IPS-18a (cell line): Measurements from ENCODE around the gene AIRE.

Source experiments
- H3K27ac ChIP-seq: one replicate; pipeline ENCODE4 v1.5.1; 2013; ENCODE audit warnings: low read length
- H3K27me3 ChIP-seq: one replicate; pipeline ENCODE4 v1.6.1; 2013; ENCODE audit warnings: mild to moderate bottlenecking, low read length; ENCODE audit not compliant: control insufficient read depth, insufficient read depth
- H3K36me3 ChIP-seq: one replicate; pipeline ENCODE4 v1.6.1; 2013; ENCODE audit warnings: low read depth, low read length; ENCODE audit not compliant: control insufficient read depth
- H3K4me1 ChIP-seq: one replicate; pipeline ENCODE4 v1.6.1; 2013; ENCODE audit warnings: low read depth, low read length; ENCODE audit not compliant: control insufficient read depth
- H3K4me3 ChIP-seq: one replicate; pipeline ENCODE4 v1.5.1; 2013; ENCODE audit warnings: low read length
- H3K9ac ChIP-seq: one replicate; pipeline ENCODE4 v1.6.1; 2013; ENCODE audit warnings: mild to moderate bottlenecking, low read length, moderate library complexity
- H3K9me3 ChIP-seq: one replicate; pipeline ENCODE4 v1.6.1; 2013; ENCODE audit warnings: low read depth, low read length; ENCODE audit not compliant: control insufficient read depth

The AIRE gene

DNA sequence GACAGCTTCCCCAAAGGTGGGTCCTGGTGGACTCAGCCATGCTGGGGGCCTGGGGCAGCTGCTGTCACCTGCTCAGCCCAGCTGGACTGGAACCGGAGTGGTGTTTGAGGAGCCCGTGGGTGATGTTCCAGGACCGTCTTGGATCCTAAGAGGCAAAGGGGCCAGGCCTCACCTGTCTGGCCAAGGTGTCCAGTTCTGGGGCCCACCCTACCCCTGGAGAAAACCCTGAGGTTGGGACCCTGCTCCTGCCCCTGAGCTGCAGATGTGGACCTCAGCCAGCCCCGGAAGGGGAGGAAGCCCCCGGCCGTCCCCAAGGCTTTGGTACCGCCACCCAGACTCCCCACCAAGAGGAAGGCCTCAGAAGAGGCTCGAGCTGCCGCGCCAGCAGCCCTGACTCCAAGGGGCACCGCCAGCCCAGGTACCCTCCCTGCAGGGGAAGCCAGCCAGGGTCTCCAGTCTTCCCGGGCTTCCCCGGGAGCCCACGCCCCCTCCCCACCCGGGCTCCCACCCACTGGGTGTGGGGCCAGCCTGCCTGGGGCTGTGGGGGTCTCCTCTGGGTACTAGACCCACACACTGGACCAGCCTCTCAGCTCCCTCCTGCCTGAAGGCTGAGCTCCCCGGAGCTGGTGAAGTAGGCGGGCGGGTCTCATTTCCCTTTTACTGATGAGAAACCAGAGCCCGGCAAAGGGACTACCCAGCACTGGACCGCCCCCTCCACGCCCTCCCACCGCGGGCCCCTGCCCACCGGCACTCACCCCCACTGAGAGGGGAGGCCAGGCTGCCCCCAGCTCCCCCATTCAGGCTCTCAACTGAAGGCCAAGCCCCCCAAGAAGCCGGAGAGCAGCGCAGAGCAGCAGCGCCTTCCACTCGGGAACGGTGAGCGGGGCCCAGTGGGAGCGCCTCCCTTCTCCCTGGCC is 1.3 kb downstream of the AIRE start:
- Histone ChIP-seq H3K36me3 (no peaks in the 10 kb centered on the region), H3K9me3 (no peaks in the 10 kb centered on the region), H3K4me3 (no peak overlapping the region), H3K27me3 (no peaks in the 10 kb centered on the region), H3K9ac (no peak overlapping the region), H3K27ac (no peak overlapping the region), H3K4me1 (peaks cover 7% of the 10 kb centered on the region)

DNA sequence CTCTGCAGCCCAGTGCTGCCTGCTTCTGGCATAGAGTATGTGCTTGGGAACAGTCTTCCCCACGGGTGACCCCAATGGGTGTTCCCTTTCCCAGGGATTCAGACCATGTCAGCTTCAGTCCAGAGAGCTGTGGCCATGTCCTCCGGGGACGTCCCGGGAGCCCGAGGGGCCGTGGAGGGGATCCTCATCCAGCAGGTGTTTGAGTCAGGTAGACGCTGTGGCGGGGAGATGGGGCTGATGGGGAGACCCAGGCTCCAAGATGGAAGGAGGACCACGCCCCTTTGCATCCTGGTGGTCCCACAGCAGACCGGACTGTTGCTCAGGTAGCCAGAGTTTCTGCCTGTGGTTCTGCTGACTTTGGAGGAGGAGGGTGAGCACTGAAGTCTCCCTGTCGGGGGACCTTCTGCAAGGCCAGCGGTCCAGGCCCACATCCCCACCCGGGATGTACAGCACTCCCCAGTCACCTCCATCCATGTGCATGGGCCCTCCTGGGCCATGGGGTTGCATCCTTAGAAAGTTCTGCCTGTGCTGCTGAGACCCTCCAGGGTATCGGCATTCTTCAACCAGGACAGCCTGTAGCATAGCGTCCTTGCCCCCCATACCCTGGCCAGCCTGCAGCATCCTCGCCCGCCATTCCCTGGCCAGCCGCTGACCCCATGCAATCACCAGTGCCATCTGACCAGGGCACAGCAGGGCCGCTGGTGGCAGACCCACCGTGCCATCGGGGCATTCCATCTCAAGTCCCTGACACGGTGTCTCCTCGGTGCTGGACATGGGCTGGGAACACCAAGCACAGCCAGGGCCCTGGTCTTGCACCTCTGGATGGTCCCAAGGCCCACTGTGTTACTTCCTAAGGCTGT is 2.8 kb downstream of the AIRE start:
- Histone ChIP-seq H3K4me3 (no peak overlapping the region), H3K4me1 (peaks cover 5% of the 10 kb centered on the region), H3K36me3 (no peaks in the 10 kb centered on the region), H3K9ac (no peak overlapping the region), H3K9me3 (no peaks in the 10 kb centered on the region), H3K27ac (no peak overlapping the region), H3K27me3 (no peaks in the 10 kb centered on the region)

DNA sequence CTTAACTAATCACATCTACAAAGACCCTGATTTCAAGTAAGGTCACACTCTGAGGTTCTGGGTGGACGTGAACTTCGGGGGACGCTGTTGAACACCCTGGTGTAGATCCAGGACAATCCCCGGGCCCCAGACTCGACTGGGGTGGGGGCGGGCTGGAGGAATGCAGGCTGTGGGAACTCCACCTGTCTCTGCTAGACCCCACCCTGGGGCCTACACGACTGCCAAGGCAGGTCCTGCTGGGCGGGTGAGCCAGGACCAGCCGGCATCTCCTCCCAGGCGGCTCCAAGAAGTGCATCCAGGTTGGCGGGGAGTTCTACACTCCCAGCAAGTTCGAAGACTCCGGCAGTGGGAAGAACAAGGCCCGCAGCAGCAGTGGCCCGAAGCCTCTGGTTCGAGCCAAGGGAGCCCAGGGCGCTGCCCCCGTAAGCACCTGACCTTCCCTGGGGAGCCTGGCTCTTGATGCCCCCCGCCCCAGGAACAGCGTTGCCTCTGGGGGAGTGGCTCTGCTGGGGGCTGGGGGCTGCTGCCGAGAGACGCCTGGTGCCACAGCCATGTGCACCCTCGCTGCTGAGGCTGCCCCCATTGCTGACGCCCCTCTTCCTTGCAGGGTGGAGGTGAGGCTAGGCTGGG is 3.8 kb downstream of the AIRE start:
- no peaks in the 10 kb centered on the region for H3K27me3 ChIP-seq
- H3K27ac ChIP-seq: no peak overlapping the region
- no peak overlapping the region for H3K4me3 ChIP-seq
- no peaks in the 10 kb centered on the region for H3K9me3 ChIP-seq
- no peaks in the 10 kb centered on the region for H3K36me3 ChIP-seq
- H3K4me1 ChIP-seq: no peaks in the 10 kb centered on the region
- no peak overlapping the region for H3K9ac ChIP-seq

DNA sequence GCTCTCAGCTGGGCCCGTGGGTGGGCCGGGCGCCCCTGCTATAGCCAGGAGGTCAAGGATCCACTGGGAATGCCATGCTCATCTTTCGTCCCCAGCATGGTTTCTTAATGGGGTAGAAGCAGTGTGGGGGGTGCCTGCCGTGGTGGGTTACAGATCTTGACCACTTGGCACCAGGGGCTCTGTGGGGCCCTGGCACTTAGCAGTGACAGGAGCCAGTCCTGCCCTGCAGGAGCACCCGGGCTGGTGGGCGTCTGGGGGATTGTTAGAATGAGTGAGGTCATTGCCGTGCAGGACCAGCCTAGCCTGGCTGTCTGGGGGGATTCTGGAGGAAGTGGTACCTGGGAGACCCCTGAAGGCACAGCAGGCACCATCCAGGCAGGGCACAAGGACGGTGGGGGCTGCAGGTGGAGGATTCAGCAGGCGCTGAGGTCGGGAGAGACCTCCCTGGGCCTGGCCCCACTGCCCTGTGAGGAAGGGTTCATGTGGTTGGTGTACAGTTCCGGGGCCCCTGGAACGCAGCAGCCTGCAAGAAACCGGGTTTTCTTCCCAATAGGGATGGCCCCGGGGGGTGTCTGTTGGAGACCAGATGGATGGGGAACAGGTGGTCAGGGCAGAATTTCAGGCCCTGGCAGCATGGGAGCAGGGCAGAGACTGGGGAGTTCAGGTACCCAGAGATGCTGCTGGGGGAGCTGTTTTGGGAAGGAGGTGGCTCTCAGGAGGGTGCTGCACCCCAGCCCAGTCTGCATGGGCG is 4.8 kb downstream of the AIRE start:
- Histone ChIP-seq H3K36me3 (no peaks in the 10 kb centered on the region), H3K9ac (no peak overlapping the region), H3K4me1 (no peaks in the 10 kb centered on the region), H3K9me3 (no peaks in the 10 kb centered on the region), H3K4me3 (no peak overlapping the region), H3K27ac (no peak overlapping the region), H3K27me3 (no peaks in the 10 kb centered on the region)

DNA sequence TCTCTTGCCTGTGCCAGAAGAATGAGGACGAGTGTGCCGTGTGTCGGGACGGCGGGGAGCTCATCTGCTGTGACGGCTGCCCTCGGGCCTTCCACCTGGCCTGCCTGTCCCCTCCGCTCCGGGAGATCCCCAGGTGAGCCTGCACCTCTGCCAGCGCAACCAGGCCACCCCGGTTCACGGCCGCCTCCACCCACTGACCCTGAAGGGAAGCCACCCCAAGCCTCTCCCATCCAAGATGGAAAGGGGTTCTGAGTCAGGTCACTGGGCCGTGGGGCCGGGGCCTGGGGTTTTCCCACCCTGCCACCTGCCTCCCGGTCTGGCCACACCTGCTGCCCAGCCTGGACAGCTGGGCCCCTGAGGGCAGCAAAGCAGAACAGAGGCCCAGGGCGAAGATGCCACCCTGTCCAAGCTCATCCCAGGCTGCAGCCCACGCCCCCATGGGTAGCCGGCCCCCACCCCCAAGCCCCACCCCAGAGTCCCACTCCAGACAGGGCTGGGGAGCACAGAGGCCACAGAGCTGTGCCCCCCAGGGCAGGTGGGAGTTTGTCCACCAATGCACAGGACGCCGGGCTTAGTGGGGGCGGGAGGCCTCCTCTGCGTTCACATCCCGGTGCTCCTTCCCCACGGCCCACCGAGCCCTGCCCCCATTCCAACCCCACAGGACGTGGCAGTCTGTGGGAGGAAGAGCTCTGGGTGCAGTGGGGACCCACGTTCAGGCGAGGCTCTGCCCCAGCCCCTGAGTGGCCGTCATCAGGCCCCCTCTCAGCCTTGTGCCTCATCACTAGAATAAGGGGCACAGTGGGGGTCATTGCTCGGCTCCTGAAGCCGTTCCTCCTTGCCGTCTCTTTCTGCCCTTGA is 5.6 kb downstream of the AIRE start:
- H3K9ac ChIP-seq: no peak overlapping the region
- no peak overlapping the region for H3K27ac ChIP-seq
- no peaks in the 10 kb centered on the region for H3K9me3 ChIP-seq
- H3K36me3 ChIP-seq: no peaks in the 10 kb centered on the region
- no peak overlapping the region for H3K4me3 ChIP-seq
- no peaks in the 10 kb centered on the region for H3K4me1 ChIP-seq
- H3K27me3 ChIP-seq: no peaks in the 10 kb centered on the region

DNA sequence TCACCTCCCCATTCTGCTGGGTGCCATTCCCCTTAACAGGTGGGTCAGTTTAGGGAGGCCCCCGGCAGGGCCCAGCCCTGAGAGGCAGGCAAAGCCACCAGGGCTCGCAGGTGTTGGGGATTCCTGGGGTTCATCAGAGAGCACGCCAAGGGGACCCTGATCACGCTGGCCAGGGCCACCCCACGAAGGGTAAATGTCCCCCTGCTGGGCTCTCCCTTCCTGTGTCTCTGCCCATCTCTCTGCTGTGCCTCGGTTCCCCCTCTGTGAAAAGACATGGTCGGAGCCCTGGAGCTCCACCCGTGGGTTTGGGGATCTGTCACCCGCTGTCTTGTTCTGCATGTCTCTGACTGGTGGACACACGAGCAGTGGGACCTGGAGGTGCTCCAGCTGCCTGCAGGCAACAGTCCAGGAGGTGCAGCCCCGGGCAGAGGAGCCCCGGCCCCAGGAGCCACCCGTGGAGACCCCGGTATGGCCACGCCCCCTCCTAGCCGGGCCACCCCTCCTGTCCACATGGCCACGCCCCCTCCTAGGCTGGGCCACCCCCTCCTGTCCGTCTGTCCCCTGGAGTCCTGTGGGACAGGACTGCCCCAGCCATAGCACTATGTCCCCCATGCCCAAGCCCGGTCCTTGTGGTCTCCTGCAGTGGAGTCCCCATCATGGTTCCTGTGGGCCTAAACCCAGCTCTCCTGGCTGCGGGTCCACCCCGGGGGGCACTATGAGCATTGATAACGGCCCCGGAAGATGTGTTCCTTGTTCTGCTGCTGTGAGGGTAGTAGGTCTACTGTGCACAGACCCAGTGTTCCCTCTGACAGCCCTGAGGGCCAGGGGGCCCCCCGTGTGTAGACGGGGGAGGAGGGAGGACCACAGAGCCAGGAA is 6.5 kb downstream of the AIRE start:
- H3K4me1 ChIP-seq: no peaks in the 10 kb centered on the region
- no peaks in the 10 kb centered on the region for H3K9me3 ChIP-seq
- no peak overlapping the region for H3K4me3 ChIP-seq
- no peak overlapping the region for H3K27ac ChIP-seq
- H3K36me3 ChIP-seq: no peaks in the 10 kb centered on the region
- no peak overlapping the region for H3K9ac ChIP-seq
- H3K27me3 ChIP-seq: no peaks in the 10 kb centered on the region

DNA sequence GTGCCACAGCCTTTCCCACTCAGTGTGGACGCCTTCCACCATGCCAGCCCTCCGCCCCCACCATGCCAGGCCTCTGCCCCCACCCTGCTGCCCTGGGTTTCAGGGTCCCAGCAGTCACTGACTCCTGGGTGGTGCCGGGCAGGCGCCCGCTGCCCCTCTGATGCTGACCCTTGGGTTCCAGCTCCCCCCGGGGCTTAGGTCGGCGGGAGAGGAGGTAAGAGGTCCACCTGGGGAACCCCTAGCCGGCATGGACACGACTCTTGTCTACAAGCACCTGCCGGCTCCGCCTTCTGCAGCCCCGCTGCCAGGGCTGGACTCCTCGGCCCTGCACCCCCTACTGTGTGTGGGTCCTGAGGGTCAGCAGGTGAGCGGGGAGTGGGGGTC is 7.1 kb downstream of the AIRE start:
- H3K9me3 ChIP-seq: no peaks in the 10 kb centered on the region
- no peak overlapping the region for H3K27ac ChIP-seq
- H3K36me3 ChIP-seq: no peaks in the 10 kb centered on the region
- no peaks in the 10 kb centered on the region for H3K4me1 ChIP-seq
- H3K4me3 ChIP-seq: no peak overlapping the region
- H3K27me3 ChIP-seq: peaks cover under 1% of the 10 kb centered on the region
- H3K9ac ChIP-seq: no peak overlapping the region

DNA sequence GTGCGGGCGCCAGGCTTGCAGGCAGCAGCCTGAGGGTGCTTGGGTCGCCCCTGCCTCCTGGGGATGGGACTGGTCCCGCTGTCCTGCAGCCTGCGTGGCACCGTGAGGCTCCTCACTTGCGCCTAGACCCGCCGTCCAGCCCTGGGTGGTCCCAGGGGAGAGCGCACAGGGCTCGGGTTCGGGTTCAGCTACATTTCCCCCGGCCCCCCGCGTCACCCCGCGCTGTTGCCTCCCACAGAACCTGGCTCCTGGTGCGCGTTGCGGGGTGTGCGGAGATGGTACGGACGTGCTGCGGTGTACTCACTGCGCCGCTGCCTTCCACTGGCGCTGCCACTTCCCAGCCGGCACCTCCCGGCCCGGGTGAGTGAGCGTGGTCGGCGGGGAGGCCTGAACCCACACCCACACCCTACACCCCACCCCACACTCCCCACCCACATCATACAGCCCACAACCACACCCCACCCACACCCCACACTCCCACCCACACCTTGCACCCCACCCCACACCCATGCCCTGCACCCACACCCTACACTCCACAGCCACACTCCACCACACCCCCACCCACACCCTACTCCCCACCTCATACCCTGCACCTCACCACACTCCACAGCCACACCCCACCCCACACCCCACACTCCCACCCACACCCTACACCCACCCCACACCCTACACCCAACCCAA is 8.0 kb downstream of the AIRE start:
- H3K4me3 ChIP-seq: no peak overlapping the region
- no peaks in the 10 kb centered on the region for H3K36me3 ChIP-seq
- no peaks in the 10 kb centered on the region for H3K9me3 ChIP-seq
- no peak overlapping the region for H3K9ac ChIP-seq
- no peaks in the 10 kb centered on the region for H3K4me1 ChIP-seq
- no peak overlapping the region for H3K27ac ChIP-seq
- H3K27me3 ChIP-seq: peaks cover 10% of the 10 kb centered on the region

DNA sequence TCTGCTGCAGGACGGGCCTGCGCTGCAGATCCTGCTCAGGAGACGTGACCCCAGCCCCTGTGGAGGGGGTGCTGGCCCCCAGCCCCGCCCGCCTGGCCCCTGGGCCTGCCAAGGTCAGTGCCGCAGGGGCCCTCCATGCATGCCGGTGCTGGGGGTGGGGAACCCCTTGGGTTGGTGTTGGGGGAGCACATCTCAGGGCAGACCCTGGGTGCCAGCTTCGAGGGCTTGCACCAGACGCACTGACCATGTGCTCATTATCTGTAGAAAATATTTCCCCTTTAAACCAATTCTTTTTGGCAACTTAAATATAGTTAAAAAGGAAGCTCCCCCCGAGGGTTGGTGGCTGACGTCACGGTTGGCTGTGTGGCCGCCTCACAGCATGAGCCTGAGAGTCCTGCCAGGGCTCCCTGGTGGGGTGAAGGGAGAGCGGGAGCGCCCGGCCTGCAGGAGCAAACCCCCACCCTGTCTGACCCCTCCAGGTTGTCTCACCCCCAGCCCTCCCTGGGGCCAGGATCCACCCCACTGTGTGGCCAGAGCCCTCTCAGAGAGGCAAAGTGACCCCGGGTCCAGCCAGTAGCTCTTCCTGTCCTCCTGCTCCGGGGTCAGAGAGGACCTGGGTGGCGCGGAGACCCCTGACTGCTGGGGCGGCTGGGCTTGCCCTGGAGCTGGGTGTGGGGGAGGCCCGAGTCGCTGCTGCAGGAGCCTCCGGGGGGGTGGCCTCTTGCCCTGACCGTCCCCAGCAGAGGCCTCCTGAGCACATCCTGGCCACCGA is 8.9 kb downstream of the AIRE start:
- H3K27me3 ChIP-seq: peaks cover 10% of the 10 kb centered on the region
- H3K4me3 ChIP-seq: no peak overlapping the region
- no peak overlapping the region for H3K9ac ChIP-seq
- no peaks in the 10 kb centered on the region for H3K36me3 ChIP-seq
- H3K9me3 ChIP-seq: no peaks in the 10 kb centered on the region
- no peaks in the 10 kb centered on the region for H3K4me1 ChIP-seq
- H3K27ac ChIP-seq: no peak overlapping the region
